ENCODE data around the gene POLR3E.

Gene POLR3E

DNA sequence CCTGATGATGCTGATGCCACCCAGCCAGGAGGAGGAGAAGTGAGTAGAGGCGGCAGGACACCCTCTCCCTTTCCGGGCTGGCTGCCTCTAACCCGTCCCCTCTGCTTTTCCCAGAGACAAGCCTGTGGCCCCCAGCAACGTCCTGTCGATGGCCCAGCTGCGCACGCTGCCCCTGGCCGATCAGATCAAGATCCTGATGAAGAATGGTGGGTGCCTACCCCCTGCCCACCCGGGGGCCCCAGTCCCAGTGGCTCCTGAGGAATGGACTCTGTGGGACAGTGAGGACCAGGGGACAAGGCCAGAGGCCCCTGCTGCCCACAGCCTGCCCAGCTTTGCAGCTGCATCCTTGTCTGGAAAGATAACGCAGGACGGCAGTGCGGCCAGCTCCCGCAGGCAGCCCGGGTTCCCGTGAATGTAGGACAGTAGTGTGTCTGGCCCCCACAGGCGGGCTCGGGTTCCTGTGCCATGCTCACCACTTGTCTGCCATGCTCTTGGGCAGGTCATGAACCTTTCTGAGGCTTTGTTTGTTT, 19.9 kb downstream of the POLR3E start:
- DNase-seq (ENCODE audit: low spot score): no peak

DNA sequence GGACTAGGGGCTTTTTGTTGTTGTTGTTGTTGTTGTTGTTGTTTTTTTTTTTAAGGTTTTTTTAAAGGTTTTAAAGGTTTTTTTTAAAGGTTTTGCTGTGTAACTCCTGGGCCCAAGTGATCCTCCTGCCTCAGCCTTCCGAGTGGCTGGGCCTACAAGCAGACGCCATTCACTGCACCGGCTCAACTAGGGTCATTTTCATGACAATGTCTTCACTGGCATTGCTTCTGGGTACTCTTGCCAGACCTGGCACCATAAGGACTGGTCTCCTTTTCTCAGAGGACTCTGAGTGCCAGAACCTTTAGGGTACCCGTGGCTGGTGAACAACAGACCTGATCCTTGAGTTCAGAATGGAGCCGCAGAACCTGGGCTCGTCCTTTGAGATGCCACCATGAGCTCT, 20.4 kb downstream of the POLR3E start:
- DNase-seq (ENCODE audit: low spot score): no peak

GRCh38 chr16:22318690-22319358, 21.6 kb downstream of the POLR3E start:
- DNase-seq (ENCODE audit: low spot score): peak; percentile 28

GRCh38 chr16:22320572-22321339, 23.5 kb downstream of the POLR3E start:
- DNase-seq (ENCODE audit: low spot score): no peak

GRCh38 chr16:22321340-22322001, 24.3 kb downstream of the POLR3E start:
- DNase-seq (ENCODE audit: low spot score): peak; percentile 67

DNA sequence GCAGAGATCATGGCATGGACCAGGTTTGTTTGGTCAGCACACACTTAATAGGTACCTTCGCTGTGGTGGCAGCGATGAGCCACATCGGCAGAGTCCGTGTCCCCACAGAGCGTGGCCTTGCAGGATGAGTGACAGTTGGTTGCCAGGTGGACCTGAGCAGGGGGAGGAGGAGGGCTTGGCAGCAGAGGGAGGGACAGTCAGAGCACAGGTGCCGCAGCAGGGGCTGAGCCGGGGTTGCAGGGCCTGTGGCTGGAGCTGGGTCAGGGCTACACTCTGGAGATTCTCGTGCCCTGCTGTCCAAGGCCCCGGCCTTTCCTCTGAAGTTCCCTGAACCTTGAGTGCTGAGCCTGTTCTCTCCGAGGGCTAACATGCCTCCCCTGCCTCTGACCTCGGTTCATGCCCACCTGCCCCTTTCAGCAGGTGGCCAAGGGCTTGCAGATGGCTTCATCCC, 24.8 kb downstream of the POLR3E start:
- no peak for DNase-seq (ENCODE audit: low spot score)

- no peak for DNase-seq (ENCODE audit: low spot score)
Measured at GRCh38 chr16:22322741-22323140, 25.5 kb downstream of the POLR3E start.

DNA sequence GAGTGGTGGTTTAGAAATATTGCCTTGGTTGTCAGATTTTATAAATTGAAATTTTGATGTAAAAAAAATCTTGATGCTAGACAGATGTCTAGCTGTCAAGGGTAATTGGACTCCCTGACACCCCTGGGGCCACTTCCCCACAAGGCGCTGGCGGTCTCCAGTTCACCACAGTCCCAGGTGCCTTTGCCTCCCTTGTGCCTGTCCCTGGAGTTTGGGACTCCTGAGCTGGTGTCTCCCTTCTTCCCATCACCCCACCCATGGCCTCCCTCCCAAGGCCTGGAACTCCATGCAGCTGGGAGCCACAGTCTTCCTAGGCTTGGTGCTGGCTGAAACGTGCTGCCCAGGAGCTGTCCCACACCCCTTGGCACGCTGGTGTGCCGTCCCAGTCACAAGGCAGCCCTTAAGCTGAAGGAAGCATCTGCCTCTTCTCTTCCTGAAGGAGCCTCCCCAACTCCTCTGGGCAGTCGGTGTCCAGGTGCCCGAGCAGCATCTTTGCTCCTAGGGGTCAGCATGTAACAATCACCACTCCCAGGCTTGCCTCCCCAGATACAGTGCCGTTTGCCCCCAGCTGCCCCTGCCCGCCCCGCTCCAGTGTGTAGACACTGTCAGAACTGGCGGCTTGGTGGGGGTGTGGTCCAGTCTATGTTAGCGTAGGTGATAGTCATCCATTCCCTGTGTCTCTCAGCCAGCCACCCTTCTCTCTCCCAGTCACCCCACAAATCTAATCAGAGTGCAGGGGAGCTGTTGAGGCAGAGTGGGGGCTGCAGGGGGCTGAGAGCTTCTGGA, 26.2 kb downstream of the POLR3E start:
- no peak for DNase-seq (ENCODE audit: low spot score)

DNA sequence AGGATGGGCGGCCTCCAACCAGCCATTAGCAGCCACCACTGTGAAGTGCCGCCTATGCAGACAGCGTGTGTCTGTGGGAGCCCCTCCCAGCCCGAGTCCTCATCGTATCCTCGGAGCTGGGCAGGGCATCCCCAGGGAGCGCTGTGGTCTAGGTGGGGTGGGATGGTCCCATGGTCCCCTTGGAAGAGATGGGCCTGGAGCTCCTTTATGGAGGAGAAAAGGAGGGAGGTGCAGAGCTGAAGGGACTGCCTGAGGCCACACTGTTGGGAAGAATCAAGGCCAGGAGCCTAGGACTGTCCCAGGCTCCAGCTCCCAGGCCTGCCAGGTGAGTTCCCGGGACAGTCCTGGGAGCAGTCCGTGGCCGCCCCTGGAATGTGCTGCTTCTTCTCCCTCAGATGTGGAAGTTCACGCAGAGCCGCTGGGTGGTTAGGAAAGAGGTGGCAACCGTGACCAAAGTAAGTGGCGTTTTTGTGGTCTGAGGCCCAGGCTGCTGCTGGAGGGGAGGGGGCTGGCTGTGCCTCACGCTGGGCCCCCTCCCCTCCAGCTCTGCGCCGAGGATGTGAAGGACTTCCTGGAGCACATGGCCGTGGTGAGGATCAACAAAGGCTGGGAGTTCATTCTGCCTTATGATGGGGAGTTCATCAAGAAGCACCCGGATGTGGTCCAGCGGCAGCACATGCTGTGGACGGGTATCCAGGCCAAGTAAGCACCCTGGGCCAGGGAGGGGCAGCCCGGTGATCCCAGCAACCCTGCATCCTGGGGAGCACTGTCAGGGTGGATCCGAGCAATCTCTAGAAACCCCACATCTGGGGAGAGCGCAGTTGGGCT, 27.0 kb downstream of the POLR3E start:
- no peak for DNase-seq (ENCODE audit: low spot score)

DNA sequence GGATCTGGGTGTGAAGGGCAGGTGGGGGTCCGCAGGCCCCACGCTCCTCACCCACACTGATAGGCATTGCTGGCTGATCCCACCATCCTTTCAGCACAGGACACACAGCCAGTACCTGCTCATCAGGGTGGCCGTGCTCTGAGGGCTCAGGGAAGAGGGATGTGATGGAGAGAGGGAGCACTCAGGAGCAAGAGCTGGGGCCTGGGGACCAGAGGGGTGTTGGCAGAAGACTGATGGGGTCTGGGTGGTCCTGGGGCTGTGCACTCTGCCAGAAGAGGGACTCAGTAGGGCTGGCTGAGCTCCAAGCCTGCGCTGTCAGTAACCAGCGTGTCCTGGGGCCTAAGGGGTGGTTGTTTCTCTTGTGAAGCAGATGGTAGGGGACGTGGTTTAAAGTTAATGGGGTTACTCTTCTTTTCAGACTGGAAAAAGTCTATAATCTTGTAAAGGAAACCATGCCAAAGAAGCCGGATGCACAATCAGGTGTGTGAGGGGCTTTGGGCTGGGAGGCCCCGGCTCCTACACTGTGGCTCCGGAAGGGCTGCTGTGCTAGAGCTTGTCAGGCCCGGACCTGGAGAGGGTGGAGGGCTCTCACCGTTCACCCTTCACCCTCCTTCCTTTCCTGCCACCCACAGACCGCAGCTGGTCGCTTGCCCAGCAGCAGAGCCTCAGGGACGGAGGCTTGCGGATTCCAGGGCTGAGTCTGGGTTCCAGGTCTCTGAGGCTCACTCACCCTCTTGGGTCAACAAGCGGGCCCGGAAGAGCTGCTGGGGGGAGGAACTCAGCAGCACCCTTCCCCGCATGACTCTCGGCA, 27.8 kb downstream of the POLR3E start:
- DNase-seq (ENCODE audit: low spot score): no peak

- no peak for DNase-seq (ENCODE audit: low spot score)
Measured at GRCh38 chr16:22325598-22326368, 28.6 kb downstream of the POLR3E start.

DNA sequence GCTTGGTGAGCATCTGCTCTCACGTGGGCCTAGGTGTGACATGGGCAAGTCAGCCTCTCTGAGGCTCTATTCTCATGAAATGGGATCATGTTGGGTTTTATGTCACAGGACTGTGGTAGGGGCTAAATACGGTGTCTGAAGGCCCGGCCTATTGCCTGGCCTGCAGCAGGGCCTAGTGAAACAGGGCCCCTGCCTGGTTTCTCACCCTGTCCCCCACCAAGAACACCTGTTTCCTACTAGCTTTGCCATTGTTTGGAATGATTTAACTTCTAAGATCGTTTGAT, 29.1 kb downstream of the POLR3E start:
- no peak for DNase-seq (ENCODE audit: low spot score)

DNA sequence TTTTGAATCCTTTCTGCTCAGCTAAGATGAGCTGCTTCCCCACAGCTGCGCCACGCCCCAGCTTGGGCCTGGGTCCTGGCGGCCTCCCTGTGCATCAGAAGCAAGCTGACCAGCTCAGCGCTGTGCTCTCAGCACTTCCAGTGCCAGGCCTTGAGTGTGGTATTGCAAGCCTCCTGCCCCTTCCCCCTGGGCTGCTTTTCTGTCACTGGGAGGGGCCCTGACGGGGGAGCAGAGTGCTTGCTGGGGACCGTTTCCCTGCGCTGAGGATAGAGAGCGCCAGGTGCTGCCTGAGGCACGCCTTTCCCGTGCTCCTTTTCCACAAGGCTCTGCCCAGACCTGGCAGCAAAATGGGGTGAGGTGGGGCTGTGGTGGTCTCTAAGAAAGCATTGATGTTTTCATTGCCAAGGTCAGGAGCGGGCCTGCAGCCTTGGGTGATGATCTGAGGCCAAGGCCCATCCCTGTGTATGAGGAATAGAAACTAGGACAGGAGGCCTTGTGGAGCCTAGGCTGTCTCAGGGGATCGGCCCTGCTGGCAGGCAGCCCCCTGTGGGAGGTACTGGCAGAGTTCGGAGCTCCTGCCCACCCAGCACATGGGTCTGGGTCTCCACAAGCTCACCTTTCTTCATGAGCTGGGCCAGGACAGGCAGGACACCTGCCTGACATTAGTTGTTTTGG, 29.7 kb downstream of the POLR3E start:
- no peak for DNase-seq (ENCODE audit: low spot score)

DNA sequence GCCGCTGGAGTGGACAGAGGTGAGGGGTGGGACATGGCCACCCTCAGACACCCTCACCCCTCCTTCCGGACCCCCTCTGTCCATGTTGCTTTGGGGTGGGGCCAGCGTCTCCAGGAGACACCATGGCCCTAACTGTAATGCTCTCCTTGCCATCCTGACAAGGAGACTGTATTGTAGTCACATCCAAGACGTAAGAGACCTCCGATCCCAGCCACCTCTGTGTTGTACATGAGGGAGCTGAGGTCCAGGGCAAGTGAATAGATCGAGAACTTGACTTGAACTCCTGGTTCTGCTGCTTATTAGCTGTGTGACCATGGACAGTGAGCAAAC, 30.2 kb downstream of the POLR3E start:
- no peak for DNase-seq (ENCODE audit: low spot score)

DNA sequence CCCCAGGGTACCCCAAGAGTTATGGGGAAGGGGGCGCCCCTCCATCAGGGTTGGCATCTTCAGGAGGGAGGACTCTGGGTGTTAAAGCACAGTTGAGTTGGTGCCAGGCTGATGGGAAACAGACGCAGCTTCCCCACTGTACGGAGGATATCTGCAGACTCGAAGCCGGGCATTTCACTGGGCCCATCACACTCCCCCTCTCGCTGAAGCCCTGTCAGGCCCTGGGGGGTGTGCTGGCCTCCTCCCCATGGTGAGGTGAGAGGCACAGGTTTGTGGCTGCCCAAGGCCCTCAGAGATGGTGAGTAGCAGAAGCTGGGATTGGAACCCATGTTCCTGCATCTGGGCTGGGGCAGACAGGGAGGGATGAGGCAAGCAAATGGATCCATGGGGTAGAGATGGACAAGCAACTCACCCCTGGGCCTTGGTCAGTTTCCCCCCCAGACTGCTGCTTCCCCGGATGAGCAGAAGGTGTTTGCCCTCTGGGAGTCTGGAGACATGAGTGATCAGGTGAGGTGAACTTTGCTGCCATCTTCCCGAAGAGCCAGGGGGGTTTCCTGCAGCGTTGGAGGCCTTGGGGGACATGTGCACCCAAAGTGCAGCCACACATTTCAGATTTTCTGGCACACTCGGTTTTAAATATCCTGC, 31.0 kb downstream of the POLR3E start:
- no peak for DNase-seq (ENCODE audit: low spot score)

DNA sequence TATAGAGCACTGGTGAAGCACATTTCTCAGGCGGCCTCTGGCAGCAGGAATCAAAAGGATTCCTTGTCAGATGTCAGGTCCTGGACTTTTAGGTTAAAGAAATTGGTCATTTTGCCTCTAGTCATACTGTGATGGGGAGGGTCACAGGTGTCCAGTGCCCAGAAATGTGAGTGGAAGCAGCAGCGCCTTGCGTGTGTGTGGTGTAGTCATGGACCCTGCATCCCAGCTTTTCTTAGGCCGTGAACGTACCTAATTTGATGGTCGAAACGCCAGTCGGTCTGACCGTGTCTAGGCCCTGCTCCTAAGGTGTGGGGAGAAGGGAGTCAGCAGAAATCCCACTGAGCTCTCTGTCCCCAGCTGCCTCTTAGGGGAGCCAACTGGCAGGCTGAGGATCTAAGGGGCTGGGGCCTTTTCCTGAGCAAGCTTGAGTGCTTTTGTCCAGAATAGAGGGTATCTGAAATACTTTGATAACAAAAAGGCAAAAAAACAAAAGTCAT, 32.0 kb downstream of the POLR3E start:
- no peak for DNase-seq (ENCODE audit: low spot score)

DNA sequence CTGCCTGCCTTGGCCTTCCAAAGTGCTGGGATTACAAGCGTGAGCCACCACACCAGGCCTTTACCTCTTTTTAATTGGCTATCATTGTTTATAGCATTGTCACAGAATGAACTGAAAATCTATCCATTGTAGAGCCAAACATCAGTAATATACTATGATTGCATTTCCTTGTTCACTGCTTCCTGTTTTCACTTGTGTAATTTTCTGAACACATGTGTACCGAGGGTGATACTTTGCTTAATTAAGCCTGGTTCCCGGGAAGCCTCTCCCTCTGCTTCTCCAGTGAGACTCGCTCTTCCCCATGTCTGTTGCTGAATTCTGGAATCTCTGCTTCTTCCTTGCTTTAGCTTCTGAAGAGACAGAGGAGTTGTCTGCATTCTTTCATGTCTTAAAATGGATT, 33.1 kb downstream of the POLR3E start:
- DNase-seq (ENCODE audit: low spot score): no peak

DNA sequence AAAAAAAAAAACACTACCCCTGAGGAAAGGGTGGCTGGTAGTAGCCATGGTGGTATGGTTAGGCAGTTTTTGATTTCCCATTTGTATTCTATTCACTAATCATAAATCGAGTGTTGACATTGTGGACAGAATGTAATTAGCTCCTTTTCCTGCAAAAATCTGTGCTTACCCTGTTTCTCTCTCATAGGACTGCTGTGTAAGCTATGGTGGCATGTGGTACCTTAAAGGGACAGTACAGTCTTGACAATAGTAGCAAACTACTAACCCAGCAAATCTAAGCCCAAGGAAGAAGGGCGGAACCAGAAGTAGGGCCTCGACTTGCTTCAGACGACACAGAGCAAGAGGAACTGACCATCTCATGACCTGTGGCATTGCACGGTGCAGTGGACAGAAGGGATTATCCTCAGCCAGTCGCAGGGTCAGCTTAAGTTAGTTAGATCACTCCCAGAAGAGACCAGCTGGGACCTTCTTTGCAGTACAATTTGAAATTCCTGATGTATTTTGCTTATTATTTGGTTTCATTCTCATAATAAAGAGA, 36.3 kb downstream of the POLR3E start:
- no peak for DNase-seq (ENCODE audit: low spot score)

Measured in COLO829 (cell line).